Measurements from ENCODE around the gene ADARB1. TPM values are rescaled to one million over a fixed set of nuclear protein-coding genes. Genes with fewer than 3 reads are reported as not detected.

The ADARB1 gene
- total and polyA plus RNA-seq, 2 of the 8 experiments (the other 6 are each of a cell fraction or from before 2014, with no cell fraction given), result 4.7 to 14.9 TPM

DNA sequence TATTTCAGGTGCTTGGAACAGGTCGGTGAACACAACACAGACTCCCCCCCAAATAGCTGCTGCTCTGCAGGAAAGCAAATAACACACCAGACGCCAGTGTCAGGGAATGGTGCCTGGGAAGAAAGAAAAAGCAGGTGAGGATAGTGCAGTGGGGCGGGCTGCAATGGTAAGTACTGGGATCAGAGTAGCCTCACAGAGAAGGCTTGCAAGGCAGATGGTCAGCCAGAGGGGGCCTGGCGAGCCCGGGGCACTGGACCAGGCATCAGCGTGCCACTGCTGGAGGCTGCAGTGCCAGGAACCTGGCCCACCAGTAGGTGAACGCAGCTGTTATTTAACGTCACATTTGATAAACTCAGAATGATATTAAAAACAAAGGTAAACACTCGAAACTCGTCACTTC, 153.4 kb downstream of the ADARB1 start:
- H2AFZ ChIP-seq (ENCODE audit: low read length), result no peak overlapping the region
- no peak overlapping the region for H3K23ac ChIP-seq (ENCODE audit: insufficient read length)
- no peak for FAIRE-seq
- H3K9ac ChIP-seq (replicated peaks in 1 of 4; ENCODE audit: extremely low read depth in 1 of 4, low read depth in 3 of 4, low read length in 3 of 4), result no peak overlapping the region
- no peaks in the 10 kb centered on the region for H3K79me2 ChIP-seq (ENCODE audit: control insufficient read depth in 1 of 2, insufficient read depth in 2 of 2, low read length in 2 of 2)
- H4K5ac ChIP-seq (ENCODE audit: insufficient read length, low read depth, low read length), result no peak overlapping the region
- H4K8ac ChIP-seq (ENCODE audit: extremely low read depth, insufficient read depth, low read length), result no peak overlapping the region
- H3K14ac ChIP-seq (ENCODE audit: insufficient read length), result no peak overlapping the region
- no peak overlapping the region for H3K4me2 ChIP-seq (ENCODE audit: insufficient read depth in 1 of 2, low read depth in 2 of 2, low read length in 2 of 2)
- POLR2A ChIA-PET (ENCODE audit: partially characterized antibody), result no interaction called here
- no peak overlapping the region for H2BK15ac ChIP-seq (ENCODE audit: low read length)
- no peak overlapping the region for H2BK12ac ChIP-seq (ENCODE audit: low read depth, low read length)
- no peaks in the 10 kb centered on the region for H3K4me1 ChIP-seq (replicated peaks in 1 of 4; ENCODE audit: control insufficient read depth in 3 of 4, insufficient read depth in 4 of 4, low read length in 3 of 4)
- no peak overlapping the region for H3K4ac ChIP-seq (replicated peaks; ENCODE audit: insufficient read length, low read depth, low read length)
- no peak overlapping the region for H2BK5ac ChIP-seq (ENCODE audit: low read depth, low read length)
- no peaks in the 10 kb centered on the region for H3K23me2 ChIP-seq (ENCODE audit: low read depth, low read length)
- H3K79me1 ChIP-seq (ENCODE audit: low read depth, low read length), result no peaks in the 10 kb centered on the region
- H3K9me3 ChIP-seq (ENCODE audit: insufficient read depth in 2 of 2, low read depth in 1 of 2, low read length in 1 of 2), result no peaks in the 10 kb centered on the region
- no peaks in the 10 kb centered on the region for H3K27me3 ChIP-seq (replicated peaks in 1 of 4; ENCODE audit: control insufficient read depth in 3 of 4, extremely low read depth in 1 of 4, insufficient read depth in 3 of 4, low read length in 3 of 4)
- no peak overlapping the region for H2BK20ac ChIP-seq (ENCODE audit: low read length)
- H4K91ac ChIP-seq (replicated peaks; ENCODE audit: insufficient read length, low read length), result no peak overlapping the region
- 88% methylated on average over 10 of the region's 10 CpGs; no CpG with 5 or more reads in 1 of the 2 experiments for WGBS, 2 experiments (ENCODE audit: extremely low coverage in 1 of 2, insufficient coverage in 1 of 2, insufficient read length in 1 of 2, insufficient replicate concordance in 2 of 2, low coverage in 1 of 2, low lambda C conversion rate in 2 of 2, missing lambda C conversion rate in 1 of 2)
- no peak overlapping the region for H3K27ac ChIP-seq (ENCODE audit: low read depth, low read length)
- no peak for DNase-seq (ENCODE audit: low read depth in 1 of 2, low spot score in 2 of 2)
- H2BK120ac ChIP-seq (replicated peaks; ENCODE audit: low read depth, low read length), result no peak overlapping the region
- no peak overlapping the region for H3K56ac ChIP-seq (replicated peaks; ENCODE audit: insufficient read length, low read depth, low read length)
- no peaks in the 10 kb centered on the region for H4K20me1 ChIP-seq (replicated peaks in 1 of 2; ENCODE audit: control insufficient read depth in 1 of 2, insufficient read depth in 2 of 2, low read length in 2 of 2)
- no peaks in the 10 kb centered on the region for H3K36me3 ChIP-seq (ENCODE audit: control insufficient read depth in 2 of 4, insufficient read depth in 4 of 4, low read length in 3 of 4)
- H3K18ac ChIP-seq (ENCODE audit: extremely low read depth, low read length), result no peak overlapping the region
- H3K4me3 ChIP-seq (ENCODE audit: extremely low read depth in 1 of 4, insufficient read depth in 2 of 4, low read depth in 3 of 4, low read length in 4 of 4), result no peak overlapping the region
- CTCF ChIA-PET (ENCODE audit: partially characterized antibody), result interaction anchor here (0.5 to 1.7 kb wide), 3 partner anchors 88 to 465 kb away, joined by 3 to 6 read pairs (median 4); no protein-coding TSS in a partner anchor
- H2AK5ac ChIP-seq (ENCODE audit: low read depth, low read length), result no peak overlapping the region; the same call in 1 of the 2 replicates
- TF ChIP-seq KDM5A (IDR thresholded peaks at IDR 0.05; ENCODE audit: low read length) (no peak), GABPA (IDR thresholded peaks at IDR 0.05; ENCODE audit: borderline replicate concordance, insufficient read depth, low read length) (no peak), EGR1 (IDR thresholded peaks at IDR 0.05; ENCODE audit: borderline replicate concordance, low read depth, low read length) (no peak), JUN (IDR thresholded peaks at IDR 0.05; ENCODE audit: low read depth, low read length) (no peak), SIRT6 (IDR thresholded peaks at IDR 0.05; ENCODE audit: low read length) (no peak), MAFK (IDR thresholded peaks at IDR 0.05; ENCODE audit: low read depth, low read length) (no peak), RAD21 (IDR thresholded peaks at IDR 0.05 in 1 of 2, conservative IDR thresholded peaks at IDR 0.05 in 1 of 2; ENCODE audit: low read depth in 2 of 2, low read length in 2 of 2) (peak in 1 of 2 experiments; percentile 7; a peak in 1 of 4 replicates), SP2 (IDR thresholded peaks at IDR 0.05; ENCODE audit: low read length) (no peak), CBX5 (IDR thresholded peaks at IDR 0.05; ENCODE audit: low read depth, low read length) (no peak)
- TF ChIP-seq, protein P1, sequence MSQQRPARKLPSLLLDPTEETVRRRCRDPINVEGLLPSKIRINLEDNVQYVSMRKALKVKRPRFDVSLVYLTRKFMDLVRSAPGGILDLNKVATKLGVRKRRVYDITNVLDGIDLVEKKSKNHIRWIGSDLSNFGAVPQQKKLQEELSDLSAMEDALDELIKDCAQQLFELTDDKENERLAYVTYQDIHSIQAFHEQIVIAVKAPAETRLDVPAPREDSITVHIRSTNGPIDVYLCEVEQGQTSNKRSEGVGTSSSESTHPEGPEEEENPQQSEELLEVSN (IDR thresholded peaks at IDR 0.05), result no peak
- TF ChIP-seq, protein P2, sequence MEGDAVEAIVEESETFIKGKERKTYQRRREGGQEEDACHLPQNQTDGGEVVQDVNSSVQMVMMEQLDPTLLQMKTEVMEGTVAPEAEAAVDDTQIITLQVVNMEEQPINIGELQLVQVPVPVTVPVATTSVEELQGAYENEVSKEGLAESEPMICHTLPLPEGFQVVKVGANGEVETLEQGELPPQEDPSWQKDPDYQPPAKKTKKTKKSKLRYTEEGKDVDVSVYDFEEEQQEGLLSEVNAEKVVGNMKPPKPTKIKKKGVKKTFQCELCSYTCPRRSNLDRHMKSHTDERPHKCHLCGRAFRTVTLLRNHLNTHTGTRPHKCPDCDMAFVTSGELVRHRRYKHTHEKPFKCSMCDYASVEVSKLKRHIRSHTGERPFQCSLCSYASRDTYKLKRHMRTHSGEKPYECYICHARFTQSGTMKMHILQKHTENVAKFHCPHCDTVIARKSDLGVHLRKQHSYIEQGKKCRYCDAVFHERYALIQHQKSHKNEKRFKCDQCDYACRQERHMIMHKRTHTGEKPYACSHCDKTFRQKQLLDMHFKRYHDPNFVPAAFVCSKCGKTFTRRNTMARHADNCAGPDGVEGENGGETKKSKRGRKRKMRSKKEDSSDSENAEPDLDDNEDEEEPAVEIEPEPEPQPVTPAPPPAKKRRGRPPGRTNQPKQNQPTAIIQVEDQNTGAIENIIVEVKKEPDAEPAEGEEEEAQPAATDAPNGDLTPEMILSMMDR (IDR thresholded peaks at IDR 0.05; ENCODE audit: control extremely low read depth in 1 of 3, insufficient read depth in 1 of 3, low read depth in 1 of 3, low read length in 3 of 3), result peak in 2 of 3 experiments; percentile 18 to 20; a peak in 2 of 4 replicates

Data from H1 (cell line).